ENCODE data around the gene C1QA. TPM values are rescaled to one million over a fixed set of nuclear protein-coding genes. Genes with fewer than 3 reads are reported as not detected.

Gene C1QA
- total and polyA plus RNA-seq, 2 of the 4 experiments (the other 2 are of a cell fraction), result not detected

GRCh38 chr1:22658385-22659163 is 22.1 kb downstream of the C1QA start:
- no peak overlapping the region for H3K14ac ChIP-seq (replicated peaks; ENCODE audit: low read depth, low read length)
- H3K4ac ChIP-seq (ENCODE audit: low read depth, low read length), result no peak overlapping the region
- H3K9me1 ChIP-seq (ENCODE audit: insufficient read depth, low read length), result no peaks in the 10 kb centered on the region
- no peak overlapping the region for H2BK120ac ChIP-seq (ENCODE audit: low read depth, low read length)
- TF ChIP-seq POLR2A (IDR thresholded peaks at IDR 0.05; ENCODE audit: low read depth, low read length) (no peak), MAZ (IDR thresholded peaks at IDR 0.05; ENCODE audit: borderline replicate concordance, low read depth, low read length) (no peak), CHD1 (IDR thresholded peaks at IDR 0.05; ENCODE audit: low read depth, low read length) (no peak), SMC3 (IDR thresholded peaks at IDR 0.05; ENCODE audit: low read depth, low read length) (no peak), RFX5 (IDR thresholded peaks at IDR 0.05; ENCODE audit: low read depth, low read length) (no peak), NFE2L2 (IDR thresholded peaks at IDR 0.05; ENCODE audit: low read depth, low read length) (no peak), RAD21 (IDR thresholded peaks at IDR 0.05; ENCODE audit: low read length) (no peak), FOS (IDR thresholded peaks at IDR 0.05; ENCODE audit: low read depth, low read length) (no peak), RCOR1 (IDR thresholded peaks at IDR 0.05; ENCODE audit: insufficient replicate concordance, low read length) (no peak), ELK1 (IDR thresholded peaks at IDR 0.05; ENCODE audit: borderline replicate concordance, low read depth, low read length) (no peak), MXI1 (IDR thresholded peaks at IDR 0.05; ENCODE audit: borderline replicate concordance, low read depth, low read length) (no peak), CEBPB (IDR thresholded peaks at IDR 0.05; ENCODE audit: low read depth, low read length) (no peak), USF2 (IDR thresholded peaks at IDR 0.05; ENCODE audit: low read depth, low read length) (no peak), MAFK (IDR thresholded peaks at IDR 0.05; ENCODE audit: low read depth, low read length) (no peak), BHLHE40 (IDR thresholded peaks at IDR 0.05; ENCODE audit: low read depth, low read length) (no peak), CTCF (conservative IDR thresholded peaks at IDR 0.05; ENCODE audit: low read depth, low read length) (no peak)
- ChIA-PET CTCF (interaction anchor here (1.3 kb wide), 1 partner anchor 16 kb away, joined by 5 read pairs; no protein-coding TSS in a partner anchor), POLR2A (ENCODE audit: unreplicated experiment) (no interaction called here)
- no peak overlapping the region for H3K9ac ChIP-seq (ENCODE audit: low read depth, low read length)
- H2AK9ac ChIP-seq (replicated peaks; ENCODE audit: low read depth, low read length, poor library complexity), result no peak overlapping the region
- H2BK20ac ChIP-seq (ENCODE audit: low read depth, low read length), result no peak overlapping the region
- no peak overlapping the region for H2BK15ac ChIP-seq (ENCODE audit: low read depth, low read length)
- H3K27me3 ChIP-seq (ENCODE audit: control insufficient read depth, insufficient read depth, low read length), result peaks cover 81% of the 10 kb centered on the region
- H4K8ac ChIP-seq (ENCODE audit: low read depth in 2 of 2, low read length in 2 of 2), result no peak overlapping the region
- H3K36me3 ChIP-seq (ENCODE audit: control insufficient read depth, insufficient read depth, low read length), result no peaks in the 10 kb centered on the region
- dilution Hi-C loops (cut with HindIII; ENCODE audit: low sequenced_read_pairs, unreplicated experiment) (no loop called here), in situ Hi-C loops (cut with MboI; ENCODE audit: low sequenced_read_pairs) (no loop called here), intact Hi-C loops (cut with micrococcal nuclease) (no loop called here)
- H3K23ac ChIP-seq (ENCODE audit: low read depth, low read length), result no peak overlapping the region
- 85% methylated on average over 3 of the region's 3 CpGs; no CpG with 5 or more reads in 1 of the 2 experiments for WGBS, 2 experiments (ENCODE audit: extremely low coverage in 2 of 2, insufficient read length in 1 of 2)
- no peaks in the 10 kb centered on the region for H3K79me1 ChIP-seq (ENCODE audit: low read depth in 1 of 2, low read length in 2 of 2)
- BruUV-seq (replicated peaks), result no TSS peak
- no peak overlapping the region for H2AFZ ChIP-seq (replicated peaks; ENCODE audit: low read length, poor library complexity)
- no peak overlapping the region for H2AK5ac ChIP-seq (ENCODE audit: low read depth, low read length)
- H4K91ac ChIP-seq (ENCODE audit: insufficient read depth, low read depth, low read length), result no peak overlapping the region
- ATAC-seq (ENCODE audit: low read depth), result no peak
- H3K56ac ChIP-seq (ENCODE audit: extremely low read depth, insufficient read depth, low read length), result no peak overlapping the region
- no peak overlapping the region for H4K5ac ChIP-seq (ENCODE audit: low read depth, low read length)
- H3K18ac ChIP-seq (ENCODE audit: low read depth, low read length), result no peak overlapping the region
- no peaks in the 10 kb centered on the region for H4K20me1 ChIP-seq (ENCODE audit: insufficient read depth, low read length)
- H2BK5ac ChIP-seq (ENCODE audit: low read depth, low read length, poor library complexity, severe bottlenecking), result peak overlapping the region; percentile 13
- H3K4me2 ChIP-seq (ENCODE audit: low read depth, low read length), result no peak overlapping the region
- H3K4me1 ChIP-seq (ENCODE audit: control insufficient read depth, insufficient read depth, low read length), result no peaks in the 10 kb centered on the region
- H3K27ac ChIP-seq (ENCODE audit: insufficient read depth, low read length), result no peak overlapping the region
- DNase-seq, result no peak
- H3K9me3 ChIP-seq (ENCODE audit: control insufficient read depth, insufficient read depth, low read length), result no peaks in the 10 kb centered on the region
- H3K4me3 ChIP-seq (ENCODE audit: insufficient read depth, low read depth, low read length), result no peak overlapping the region

All from IMR-90 (cell line).